GM21529 (cell line): ENCODE results near the gene KRTAP5-8.
"Not testable (repeated sequence)": the region's sequence is repeated elsewhere in the genome, so short reads cannot be mapped to it uniquely, and the experiment has no call there.

Experiments
- ATAC-seq: cut with Tn5 transposase; IDR thresholded peaks from one replicate; pipeline ENCODE4 v1.9.1; 2021; ENCODE audit not compliant: unreplicated experiment

Gene KRTAP5-8

GRCh38 chr11:71505781-71506180, 32.0 kb upstream of the KRTAP5-8 start:
- ATAC-seq, result no peak

GRCh38 chr11:71507102-71507501, 30.7 kb upstream of the KRTAP5-8 start:
- no peak for ATAC-seq

GRCh38 chr11:71518506-71519471, 19.0 kb upstream of the KRTAP5-8 start:
- no peak for ATAC-seq

GRCh38 chr11:71519546-71519945, 18.3 kb upstream of the KRTAP5-8 start:
- no peak for ATAC-seq

- no peak for ATAC-seq
Measured at GRCh38 chr11:71525188-71525937, 12.5 kb upstream of the KRTAP5-8 start.

GRCh38 chr11:71525938-71526495, 11.8 kb upstream of the KRTAP5-8 start:
- no peak for ATAC-seq

- not testable (repeated sequence) for ATAC-seq
Measured at GRCh38 chr11:71526796-71527575, 10.8 kb upstream of the KRTAP5-8 start, which contains the start of gene KRTAP5-7. TSS of gene KRTAP5-7 (plus strand) at chr11:71527267. CDS start at chr11:71527301, 34 bp downstream.

- no peak for ATAC-seq
Measured at GRCh38 chr11:71527576-71528210, 10.1 kb upstream of the KRTAP5-8 start.

- ATAC-seq, result no peak
Measured at GRCh38 chr11:71530602-71531001, 7.2 kb upstream of the KRTAP5-8 start.

GRCh38 chr11:71532036-71532610, 5.7 kb upstream of the KRTAP5-8 start:
- no peak for ATAC-seq

GRCh38 chr11:71534711-71535608, 2.9 kb upstream of the KRTAP5-8 start:
- ATAC-seq, result not testable (repeated sequence)

GRCh38 chr11:71535825-71536224, 2.0 kb upstream of the KRTAP5-8 start:
- no peak for ATAC-seq

GRCh38 chr11:71537537-71537936, 288 bp upstream of the KRTAP5-8 start:
- no peak for ATAC-seq

- ATAC-seq, result no peak
Measured at GRCh38 chr11:71538666-71538990, 803 bp downstream of the KRTAP5-8 start.

- no peak for ATAC-seq
Measured at GRCh38 chr11:71539017-71539416, 1.2 kb downstream of the KRTAP5-8 start.

GRCh38 chr11:71539971-71540370, 2.1 kb downstream of the KRTAP5-8 start:
- not testable (repeated sequence) for ATAC-seq

- ATAC-seq, result peak; percentile 71
Measured at GRCh38 chr11:71540521-71541304, 2.9 kb downstream of the KRTAP5-8 start.

GRCh38 chr11:71542382-71542781, 4.6 kb downstream of the KRTAP5-8 start:
- ATAC-seq, result no peak
